HG02610 (cell line): ENCODE results near the gene DENND6A.
"Not testable (repeated sequence)": the region's sequence is repeated elsewhere in the genome, so short reads cannot be mapped to it uniquely, and the experiment has no call there.

Experiments used
- ATAC-seq: cut with Tn5 transposase; IDR thresholded peaks from one replicate; pipeline ENCODE4 v1.9.1; 2021; ENCODE audit warnings: mild to moderate bottlenecking, moderate library complexity; ENCODE audit not compliant: unreplicated experiment

The DENND6A gene

GRCh38 chr3:57696801-57697321, 4.0 kb upstream of the DENND6A start:
- ATAC-seq, result no peak

- no peak for ATAC-seq
These were observed 1.3 kb upstream of the DENND6A start for GRCh38 chr3:57694146-57694545.

GRCh38 chr3:57692133-57692395, 813 bp downstream of the DENND6A start:
- not testable (repeated sequence) for ATAC-seq

GRCh38 chr3:57691411-57692132, 1.3 kb downstream of the DENND6A start:
- ATAC-seq, result no peak

GRCh38 chr3:57689367-57690053, 3.4 kb downstream of the DENND6A start:
- no peak for ATAC-seq

GRCh38 chr3:57688291-57688690, 4.6 kb downstream of the DENND6A start:
- no peak for ATAC-seq

GRCh38 chr3:57683286-57683685, 9.6 kb downstream of the DENND6A start:
- no peak for ATAC-seq

- ATAC-seq, result no peak
These were observed 10.6 kb downstream of the DENND6A start for GRCh38 chr3:57682284-57682683.

- no peak for ATAC-seq
These were observed 11.2 kb downstream of the DENND6A start for GRCh38 chr3:57681691-57682090.

GRCh38 chr3:57680046-57680445, 12.8 kb downstream of the DENND6A start:
- ATAC-seq, result no peak

- ATAC-seq, result no peak
These were observed 17.3 kb downstream of the DENND6A start for GRCh38 chr3:57675530-57675929.

GRCh38 chr3:57673156-57673555, 19.7 kb downstream of the DENND6A start:
- no peak for ATAC-seq

GRCh38 chr3:57670543-57670942, 22.3 kb downstream of the DENND6A start:
- ATAC-seq, result no peak

- ATAC-seq, result no peak
These were observed 31.5 kb downstream of the DENND6A start for GRCh38 chr3:57661404-57661803.

- ATAC-seq, result no peak
These were observed 33.0 kb downstream of the DENND6A start for GRCh38 chr3:57659806-57660439.

- ATAC-seq, result no peak
These were observed 33.7 kb downstream of the DENND6A start for GRCh38 chr3:57659004-57659673.

- no peak for ATAC-seq
These were observed 34.3 kb downstream of the DENND6A start for GRCh38 chr3:57658536-57658935.

- no peak for ATAC-seq
These were observed 37.1 kb downstream of the DENND6A start for GRCh38 chr3:57655727-57656126.

GRCh38 chr3:57654267-57654666, 38.6 kb downstream of the DENND6A start:
- ATAC-seq, result no peak

- ATAC-seq, result no peak
These were observed 40.7 kb downstream of the DENND6A start for GRCh38 chr3:57652203-57652602.

- ATAC-seq, result no peak
These were observed 45.5 kb downstream of the DENND6A start for GRCh38 chr3:57647292-57647940.
